ENCODE results near the gene C15orf39. TPM values are rescaled to one million over a fixed set of nuclear protein-coding genes. Genes with fewer than 3 reads are reported as not detected.
"Not testable (repeated sequence)": the region's sequence is repeated elsewhere in the genome, so short reads cannot be mapped to it uniquely, and the experiment has no call there.

Gene C15orf39
- total RNA-seq, 2 donors from 2014 or later, result 17.9 to 96.3 TPM

DNA sequence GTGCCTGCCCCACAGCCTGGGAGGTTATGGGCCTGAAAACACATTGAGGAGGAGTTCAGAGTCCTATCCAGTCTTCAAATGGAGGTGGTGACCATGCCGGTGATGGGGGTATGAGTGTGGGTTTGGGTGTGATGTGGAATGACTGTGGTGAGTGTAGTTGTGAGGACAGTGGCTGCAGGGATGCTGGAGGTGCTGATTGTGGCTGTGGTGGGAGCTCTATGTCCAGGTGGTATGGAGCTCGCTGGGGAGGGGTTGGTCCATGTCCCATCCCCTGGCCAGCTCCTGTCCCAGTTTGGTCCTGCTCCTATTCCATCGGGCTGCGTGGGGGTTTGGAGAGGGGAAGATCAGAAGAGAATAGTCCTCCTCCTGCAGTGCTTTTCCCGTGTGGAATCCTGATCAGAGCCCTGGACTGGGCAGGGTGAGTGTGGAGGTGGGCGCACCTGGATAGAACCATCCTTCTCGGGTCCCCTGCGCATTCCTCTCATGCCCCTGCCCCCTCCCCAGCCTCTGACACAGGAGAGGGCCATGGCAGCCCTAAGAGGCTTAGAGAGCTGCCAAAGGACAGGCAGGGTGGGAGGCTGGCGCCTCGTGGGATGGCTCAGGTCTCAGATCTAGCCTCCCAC, 33.5 kb downstream of the C15orf39 start:
- WGBS, result 84% methylated on average over 8 of the region's 10 CpGs
- peaks cover 4% of the 10 kb centered on the region for H3K27me3 ChIP-seq (replicated peaks; ENCODE audit: insufficient read depth)
- H3K36me3 ChIP-seq, result no peaks in the 10 kb centered on the region
- no peaks in the 10 kb centered on the region for H3K9me3 ChIP-seq
- intact Hi-C loops (cut with DNase I), result no loop called here
- no peak overlapping the region for H3K27ac ChIP-seq
- TF ChIP-seq, protein P1, sequence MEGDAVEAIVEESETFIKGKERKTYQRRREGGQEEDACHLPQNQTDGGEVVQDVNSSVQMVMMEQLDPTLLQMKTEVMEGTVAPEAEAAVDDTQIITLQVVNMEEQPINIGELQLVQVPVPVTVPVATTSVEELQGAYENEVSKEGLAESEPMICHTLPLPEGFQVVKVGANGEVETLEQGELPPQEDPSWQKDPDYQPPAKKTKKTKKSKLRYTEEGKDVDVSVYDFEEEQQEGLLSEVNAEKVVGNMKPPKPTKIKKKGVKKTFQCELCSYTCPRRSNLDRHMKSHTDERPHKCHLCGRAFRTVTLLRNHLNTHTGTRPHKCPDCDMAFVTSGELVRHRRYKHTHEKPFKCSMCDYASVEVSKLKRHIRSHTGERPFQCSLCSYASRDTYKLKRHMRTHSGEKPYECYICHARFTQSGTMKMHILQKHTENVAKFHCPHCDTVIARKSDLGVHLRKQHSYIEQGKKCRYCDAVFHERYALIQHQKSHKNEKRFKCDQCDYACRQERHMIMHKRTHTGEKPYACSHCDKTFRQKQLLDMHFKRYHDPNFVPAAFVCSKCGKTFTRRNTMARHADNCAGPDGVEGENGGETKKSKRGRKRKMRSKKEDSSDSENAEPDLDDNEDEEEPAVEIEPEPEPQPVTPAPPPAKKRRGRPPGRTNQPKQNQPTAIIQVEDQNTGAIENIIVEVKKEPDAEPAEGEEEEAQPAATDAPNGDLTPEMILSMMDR (IDR thresholded peaks at IDR 0.05), result no peak
- TF ChIP-seq POLR2AphosphoS5 (IDR thresholded peaks at IDR 0.05) (no peak), POLR2A (IDR thresholded peaks at IDR 0.05) (no peak)
- DNase-seq (ENCODE audit: low spot score), result no peak
- H3K4me3 ChIP-seq, result no peak overlapping the region
- H3K4me1 ChIP-seq (replicated peaks), result no peaks in the 10 kb centered on the region

DNA sequence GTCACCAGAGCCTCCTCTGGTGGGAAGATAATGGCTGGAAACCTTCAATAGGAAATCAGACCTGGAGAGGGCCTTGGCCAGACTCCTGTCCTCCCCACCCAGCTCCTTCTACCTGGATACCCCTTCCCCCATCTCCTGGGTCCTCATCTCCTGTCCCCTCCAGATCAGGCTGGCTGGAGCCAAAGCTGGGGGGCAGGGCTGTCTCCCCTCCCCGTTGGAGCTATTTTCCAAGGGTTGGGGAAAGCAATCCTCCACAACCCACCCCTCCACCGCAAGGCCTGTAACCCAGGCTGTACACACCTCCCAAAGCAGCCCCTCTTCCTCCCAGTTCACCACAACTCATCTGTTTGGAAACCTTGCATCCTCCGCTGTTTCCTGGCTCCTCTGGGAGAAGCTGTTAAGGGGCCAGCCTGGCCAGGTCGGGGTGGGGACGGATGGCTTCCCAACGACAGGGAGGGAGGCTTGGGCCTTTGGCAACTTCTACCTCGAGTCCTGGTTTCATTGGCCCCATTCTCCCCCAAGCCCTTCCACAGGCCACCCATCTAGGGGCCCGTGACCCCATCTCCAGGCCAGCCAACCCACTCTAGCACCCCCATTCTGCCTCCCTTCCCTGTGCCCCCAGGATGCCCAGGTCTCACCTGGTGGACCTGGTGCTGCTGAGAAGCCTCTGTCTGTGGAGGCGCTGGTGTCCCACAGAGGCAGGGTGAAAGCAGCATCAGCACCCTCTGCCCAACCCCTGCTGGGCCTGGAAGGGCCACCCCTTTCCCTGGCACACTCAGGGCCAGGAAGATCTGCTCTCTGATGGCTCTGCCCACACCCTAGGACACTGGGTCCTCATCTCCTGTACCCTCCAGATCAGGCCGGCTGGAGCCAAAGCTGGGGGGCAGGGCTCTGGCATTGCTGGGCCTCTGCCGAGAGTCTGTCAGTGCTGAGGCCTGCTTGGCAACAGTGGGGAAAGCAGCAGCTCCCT, 34.4 kb downstream of the C15orf39 start:
- WGBS, result 80% methylated on average over 11 of the region's 11 CpGs
- H3K4me3 ChIP-seq, result no peak overlapping the region
- no peak for DNase-seq (ENCODE audit: low spot score)
- TF ChIP-seq, protein P1 (IDR thresholded peaks at IDR 0.05), result no peak
- TF ChIP-seq POLR2AphosphoS5 (IDR thresholded peaks at IDR 0.05), result no peak
- no peak for TF ChIP-seq POLR2A (IDR thresholded peaks at IDR 0.05)
- no peak overlapping the region for H3K27ac ChIP-seq
- no peaks in the 10 kb centered on the region for H3K36me3 ChIP-seq
- H3K4me1 ChIP-seq (replicated peaks), result no peaks in the 10 kb centered on the region
- H3K27me3 ChIP-seq (replicated peaks; ENCODE audit: insufficient read depth), result peaks cover 4% of the 10 kb centered on the region
- intact Hi-C loops (cut with DNase I), result no loop called here
- H3K9me3 ChIP-seq, result no peaks in the 10 kb centered on the region

DNA sequence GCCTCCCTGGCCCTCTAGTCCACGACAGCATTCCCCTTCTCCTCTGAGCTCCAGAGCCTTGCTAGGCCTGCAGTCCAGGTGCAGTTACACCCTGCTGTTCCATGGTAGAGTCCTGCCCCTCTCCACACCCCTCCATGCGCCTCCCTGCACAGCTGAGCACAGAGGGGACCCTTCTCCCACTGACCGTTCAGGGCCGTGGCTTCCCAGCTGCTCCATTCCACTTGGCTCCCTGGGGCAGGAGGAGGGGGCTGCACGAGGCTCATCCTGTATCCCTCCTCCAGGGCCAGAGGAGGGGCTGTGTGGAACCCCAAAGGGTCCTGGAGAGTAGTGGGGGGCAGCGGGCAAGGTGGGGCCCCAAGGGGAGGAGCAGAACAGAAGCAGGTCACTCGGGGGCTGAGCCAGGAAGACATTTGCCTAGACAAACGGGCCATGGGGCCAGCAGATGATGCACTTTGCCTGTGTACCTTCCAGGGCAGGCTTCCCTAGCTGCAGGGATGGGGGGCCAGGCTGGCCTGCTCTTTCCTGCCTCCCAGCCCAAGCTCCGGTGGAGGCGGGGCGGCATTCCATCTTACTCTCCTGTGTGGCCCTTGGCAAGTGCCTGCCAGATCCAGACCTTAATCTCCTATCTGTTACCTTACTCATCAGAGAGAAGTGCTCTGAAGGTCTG, 35.8 kb downstream of the C15orf39 start:
- no peak overlapping the region for H3K27ac ChIP-seq
- DNase-seq (ENCODE audit: low spot score), result no peak
- WGBS, result 67% methylated on average over 11 of the region's 11 CpGs
- no peaks in the 10 kb centered on the region for H3K9me3 ChIP-seq
- H3K4me3 ChIP-seq, result no peak overlapping the region
- no peaks in the 10 kb centered on the region for H3K4me1 ChIP-seq (replicated peaks)
- TF ChIP-seq POLR2AphosphoS5 (IDR thresholded peaks at IDR 0.05) (no peak), POLR2A (IDR thresholded peaks at IDR 0.05) (no peak)
- TF ChIP-seq, protein P1 (IDR thresholded peaks at IDR 0.05), result no peak
- intact Hi-C loops (cut with DNase I), result no loop called here
- H3K36me3 ChIP-seq, result no peaks in the 10 kb centered on the region
- peaks cover 4% of the 10 kb centered on the region for H3K27me3 ChIP-seq (replicated peaks; ENCODE audit: insufficient read depth)

DNA sequence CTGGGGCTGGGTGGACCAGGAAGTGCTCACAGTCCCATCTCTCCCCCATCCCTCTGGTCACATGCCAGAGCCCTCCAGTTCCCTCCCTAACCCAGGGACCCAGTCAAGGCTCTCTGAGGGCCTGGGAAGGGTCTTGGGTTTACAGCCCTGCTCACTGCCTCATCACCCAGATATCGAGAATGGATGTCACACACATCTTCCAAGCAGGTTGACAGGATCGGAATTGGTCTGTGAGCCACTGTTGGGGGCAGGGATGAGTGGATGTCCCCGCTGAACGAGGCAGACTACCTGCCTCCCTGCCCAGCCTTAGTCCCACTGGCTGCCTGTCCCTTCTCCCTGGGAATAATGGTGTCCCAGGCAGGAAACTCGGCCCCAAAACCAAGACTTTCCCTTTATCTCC, 36.5 kb downstream of the C15orf39 start:
- Histone ChIP-seq H3K4me3 (no peak overlapping the region), H3K9me3 (no peaks in the 10 kb centered on the region), H3K27me3 (replicated peaks; ENCODE audit: insufficient read depth) (peaks cover 4% of the 10 kb centered on the region), H3K27ac (no peak overlapping the region), H3K4me1 (replicated peaks) (no peaks in the 10 kb centered on the region), H3K36me3 (no peaks in the 10 kb centered on the region)
- DNase-seq (ENCODE audit: low spot score), result no peak
- TF ChIP-seq POLR2A (IDR thresholded peaks at IDR 0.05) (no peak), POLR2AphosphoS5 (IDR thresholded peaks at IDR 0.05) (no peak)
- 85% methylated on average over 5 of the region's 5 CpGs for WGBS
- intact Hi-C loops (cut with DNase I), result no loop called here

DNA sequence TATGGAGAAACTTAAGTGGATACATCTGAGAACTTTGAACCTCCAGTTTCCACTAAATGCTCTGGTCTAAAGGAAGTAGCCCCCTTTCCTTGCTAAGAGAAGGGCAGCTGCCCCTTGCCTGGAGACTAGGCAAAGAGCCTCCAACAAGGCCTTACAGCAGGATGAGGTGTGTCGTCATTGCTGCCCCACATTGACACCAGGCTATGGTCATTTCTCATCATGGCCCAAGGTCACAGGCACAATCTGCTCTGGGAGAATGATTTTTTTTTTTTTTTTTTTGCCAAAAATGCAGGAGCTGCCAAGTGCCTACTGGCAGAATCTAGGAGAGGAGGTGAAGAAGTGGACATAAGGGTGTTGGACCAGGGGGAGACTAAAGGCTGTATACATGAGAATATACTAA, 44.1 kb downstream of the C15orf39 start:
- H3K36me3 ChIP-seq; DNase-seq (ENCODE audit: low spot score); H3K4me3 ChIP-seq; H3K27ac ChIP-seq; H3K9me3 ChIP-seq; H3K4me1 ChIP-seq (replicated peaks); H3K27me3 ChIP-seq (replicated peaks; ENCODE audit: insufficient read depth); intact Hi-C loops (cut with DNase I): not testable (repeated sequence)
- WGBS, result 100% methylated on average over 1 of the region's 1 CpG

DNA sequence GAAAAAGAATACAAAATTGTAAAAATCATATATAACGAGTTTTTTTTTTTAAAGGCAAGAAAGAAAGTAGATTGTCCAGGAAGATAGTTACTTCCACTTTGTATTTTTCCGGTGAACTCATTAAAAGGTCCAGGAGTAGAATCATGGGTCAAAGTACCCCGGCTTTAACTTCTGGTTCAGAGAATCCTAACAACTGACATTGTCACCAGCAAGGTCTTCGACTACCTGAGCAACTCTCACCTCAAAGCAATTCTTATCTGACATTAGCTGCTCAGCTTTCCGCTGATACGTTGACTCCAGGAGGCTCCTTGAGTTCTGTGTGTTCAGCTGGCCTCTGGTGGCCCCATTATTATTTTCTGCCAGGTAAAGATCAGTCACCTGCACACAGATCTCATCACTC, 47.3 kb downstream of the C15orf39 start:
- WGBS, result 55% methylated on average over 6 of the region's 6 CpGs
- intact Hi-C loops (cut with DNase I); H3K36me3 ChIP-seq; H3K9me3 ChIP-seq; H3K27ac ChIP-seq; H3K27me3 ChIP-seq (replicated peaks; ENCODE audit: insufficient read depth); DNase-seq (ENCODE audit: low spot score); H3K4me1 ChIP-seq (replicated peaks); H3K4me3 ChIP-seq: not testable (repeated sequence)

Measured in prostate gland (tissue), 2 donors.